H1 (cell line): Measurements from ENCODE around the gene IFNK. TPM values are rescaled to one million over a fixed set of nuclear protein-coding genes. Genes with fewer than 3 reads are reported as not detected.

Experiments used
- JUN ChIP-seq: IDR thresholded peaks from 2 replicates; pipeline ENCODE4 v1.6.1; 2011; ENCODE audit warnings: low read depth, mild to moderate bottlenecking, improper control_type of control experiment, low read length
- polyA plus RNA-seq, 7 experiments: library from polyadenylated mRNA; depleted of rRNA in 3 of 7; stranded (reverse) in 5 of 7; unstranded in 2 of 7; fragments of >200 nt in 5 of 7; fragments of 200-250 nt in 2 of 7; gene quantifications; 1 replicate in 5 of 7; 2 replicates in 1 of 7; 4 replicates in 1 of 7; pipeline versions ENCODE4 v1.2.1 to v1.2.3, GENCODE V29; 2011 to 2013; ENCODE audit warnings: missing spikeins in 2 of 7, mixed read lengths in 2 of 7
- total RNA-seq: library from RNA; stranded (reverse); fragmentation: NEBNext Ultra II Directional; extraction: Animal tissue kit (Norgen Biotek cat#: 25700); gene quantifications from 2 replicates; pipeline ENCODE4 v1.2.1, GENCODE V29; 2021
- TF ChIP-seq, protein P1 (sequence below): IDR thresholded peaks from 2 replicates; pipeline ENCODE4 v1.6.1; 2012; ENCODE audit warnings: low read length, inconsistent platforms

The IFNK gene
- total and polyA plus RNA-seq, 2 of the 8 experiments (the other 6 are each of a cell fraction or from before 2014, with no cell fraction given), result not detected

DNA sequence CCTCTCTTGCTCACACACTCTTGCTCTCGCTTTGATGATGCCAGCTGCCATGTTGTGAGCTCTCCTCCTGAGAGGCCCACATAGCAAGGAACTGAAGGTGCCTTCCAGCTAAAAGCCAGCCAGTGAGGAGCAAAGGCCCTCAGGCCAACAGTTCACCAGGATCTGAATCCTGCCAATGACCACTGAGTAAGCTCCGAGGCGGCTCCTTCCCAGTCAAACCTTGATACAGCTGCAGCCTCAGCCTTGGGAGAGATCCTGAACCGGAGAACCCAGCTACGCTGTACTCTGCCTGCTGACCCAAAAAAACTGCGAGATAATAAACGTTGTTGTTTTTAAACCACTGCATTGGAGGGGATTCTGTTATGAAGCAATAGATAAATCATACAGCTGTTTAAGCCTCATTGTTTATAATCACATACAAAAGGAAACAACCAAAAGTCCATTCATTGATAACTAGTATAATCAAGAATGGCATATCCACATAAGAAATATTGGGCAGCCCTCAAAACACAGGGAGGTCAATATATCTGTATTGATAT lies 49.0 kb upstream of the IFNK start (continued):
- no peak for TF ChIP-seq JUN
- TF ChIP-seq, protein P1, sequence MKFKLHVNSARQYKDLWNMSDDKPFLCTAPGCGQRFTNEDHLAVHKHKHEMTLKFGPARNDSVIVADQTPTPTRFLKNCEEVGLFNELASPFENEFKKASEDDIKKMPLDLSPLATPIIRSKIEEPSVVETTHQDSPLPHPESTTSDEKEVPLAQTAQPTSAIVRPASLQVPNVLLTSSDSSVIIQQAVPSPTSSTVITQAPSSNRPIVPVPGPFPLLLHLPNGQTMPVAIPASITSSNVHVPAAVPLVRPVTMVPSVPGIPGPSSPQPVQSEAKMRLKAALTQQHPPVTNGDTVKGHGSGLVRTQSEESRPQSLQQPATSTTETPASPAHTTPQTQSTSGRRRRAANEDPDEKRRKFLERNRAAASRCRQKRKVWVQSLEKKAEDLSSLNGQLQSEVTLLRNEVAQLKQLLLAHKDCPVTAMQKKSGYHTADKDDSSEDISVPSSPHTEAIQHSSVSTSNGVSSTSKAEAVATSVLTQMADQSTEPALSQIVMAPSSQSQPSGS, result no peak
